Superior temporal gyrus (tissue), 1 donor: ENCODE measurements around the gene CFAP45.
A peak's percentile ranks its signal among the peaks of the same experiment; 100 is the strongest.

Experiments used
- DNase-seq: peaks from one replicate; pipeline ENCODE4 v3.0.0-alpha.2; 2016; ENCODE audit errors: extremely low spot score

CFAP45 gene

GRCh38 chr1:159900086-159900680 lies at the start of gene CFAP45:
TSS of gene CFAP45 (minus strand) at chr1:159900165. CDS start at chr1:159900098, 67 bp downstream.
- no peak for DNase-seq

- no peak for DNase-seq
Observed at GRCh38 chr1:159949123-159949522, 49.2 kb upstream of the CFAP45 start.

GRCh38 chr1:159947942-159948341 lies 48.0 kb upstream of the CFAP45 start:
- no peak for DNase-seq

- DNase-seq = no peak
Observed at GRCh38 chr1:159946242-159947187, 46.5 kb upstream of the CFAP45 start.

- peak; percentile 60 for DNase-seq
Observed at GRCh38 chr1:159945483-159946241, 45.7 kb upstream of the CFAP45 start, which contains the start of gene IGSF9. TSS of gene IGSF9 (minus strand) at chr1:159945613. CDS start at chr1:159943454, 2,159 bp downstream.

GRCh38 chr1:159944623-159945455 lies 44.9 kb upstream of the CFAP45 start:
- no peak for DNase-seq

- DNase-seq = no peak
Observed at GRCh38 chr1:159943908-159944622, 44.1 kb upstream of the CFAP45 start.

- DNase-seq = no peak
Observed at GRCh38 chr1:159943278-159943640, 43.3 kb upstream of the CFAP45 start.

- no peak for DNase-seq
Observed at GRCh38 chr1:159942632-159943277, 42.8 kb upstream of the CFAP45 start.

GRCh38 chr1:159941591-159942560 lies 41.9 kb upstream of the CFAP45 start:
- DNase-seq = no peak

GRCh38 chr1:159941141-159941540 lies 41.2 kb upstream of the CFAP45 start:
- no peak for DNase-seq

GRCh38 chr1:159940006-159940620 lies 40.1 kb upstream of the CFAP45 start:
- no peak for DNase-seq

GRCh38 chr1:159939678-159940002 lies 39.7 kb upstream of the CFAP45 start:
- no peak for DNase-seq

GRCh38 chr1:159938905-159939677 lies 39.1 kb upstream of the CFAP45 start:
- DNase-seq = no peak

GRCh38 chr1:159938211-159938852 lies 38.4 kb upstream of the CFAP45 start:
- DNase-seq = no peak

GRCh38 chr1:159937054-159937750 lies 37.2 kb upstream of the CFAP45 start:
- no peak for DNase-seq
